ENCODE data around the gene RALGPS2.

The RALGPS2 gene

DNA sequence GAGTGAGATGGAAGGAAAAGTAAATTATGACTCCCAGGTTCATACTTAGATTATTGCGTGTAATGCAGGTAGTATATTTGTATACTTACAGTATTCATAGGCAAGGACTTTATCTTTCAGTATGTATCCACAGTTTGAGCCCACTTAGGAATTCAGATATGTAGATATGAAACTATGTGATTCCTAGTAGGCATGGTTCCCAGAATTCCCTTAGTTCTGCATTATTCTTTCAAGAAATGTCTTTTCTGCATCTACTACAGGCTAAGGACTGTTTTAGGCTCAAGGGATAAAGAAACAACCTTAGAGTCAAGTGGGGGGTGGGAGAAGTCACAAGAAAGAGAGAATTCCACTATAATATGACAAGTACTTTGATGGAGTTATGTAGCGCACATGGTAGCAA, 132.1 kb downstream of the RALGPS2 start:
- Histone ChIP-seq H3K4me1 (ENCODE audit: low read length) (no peaks in the 10 kb centered on the region), H3K36me3 (replicated peaks; ENCODE audit: low read depth, low read length) (no peaks in the 10 kb centered on the region), H2AFZ (ENCODE audit: low read depth, low read length) (no peak overlapping the region), H3K4me2 (ENCODE audit: low read length) (no peak overlapping the region), H3K4me3 (ENCODE audit: low read length) (no peak overlapping the region), H3K9me3 (ENCODE audit: insufficient read depth, low read length) (no peaks in the 10 kb centered on the region), H3K79me2 (ENCODE audit: low read length) (no peaks in the 10 kb centered on the region), H3K27ac (ENCODE audit: low read length) (no peak overlapping the region), H4K20me1 (ENCODE audit: insufficient read depth, low read length) (no peaks in the 10 kb centered on the region), H3K27me3 (ENCODE audit: low read depth, low read length) (no peaks in the 10 kb centered on the region), H3K9ac (ENCODE audit: low read length) (no peak overlapping the region)
- no peak for TF ChIP-seq EZH2phosphoT487 (IDR thresholded peaks at IDR 0.05; ENCODE audit: low read depth)
- TF ChIP-seq, protein P1, sequence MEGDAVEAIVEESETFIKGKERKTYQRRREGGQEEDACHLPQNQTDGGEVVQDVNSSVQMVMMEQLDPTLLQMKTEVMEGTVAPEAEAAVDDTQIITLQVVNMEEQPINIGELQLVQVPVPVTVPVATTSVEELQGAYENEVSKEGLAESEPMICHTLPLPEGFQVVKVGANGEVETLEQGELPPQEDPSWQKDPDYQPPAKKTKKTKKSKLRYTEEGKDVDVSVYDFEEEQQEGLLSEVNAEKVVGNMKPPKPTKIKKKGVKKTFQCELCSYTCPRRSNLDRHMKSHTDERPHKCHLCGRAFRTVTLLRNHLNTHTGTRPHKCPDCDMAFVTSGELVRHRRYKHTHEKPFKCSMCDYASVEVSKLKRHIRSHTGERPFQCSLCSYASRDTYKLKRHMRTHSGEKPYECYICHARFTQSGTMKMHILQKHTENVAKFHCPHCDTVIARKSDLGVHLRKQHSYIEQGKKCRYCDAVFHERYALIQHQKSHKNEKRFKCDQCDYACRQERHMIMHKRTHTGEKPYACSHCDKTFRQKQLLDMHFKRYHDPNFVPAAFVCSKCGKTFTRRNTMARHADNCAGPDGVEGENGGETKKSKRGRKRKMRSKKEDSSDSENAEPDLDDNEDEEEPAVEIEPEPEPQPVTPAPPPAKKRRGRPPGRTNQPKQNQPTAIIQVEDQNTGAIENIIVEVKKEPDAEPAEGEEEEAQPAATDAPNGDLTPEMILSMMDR (IDR thresholded peaks at IDR 0.05; ENCODE audit: low read depth, low read length): no peak

DNA sequence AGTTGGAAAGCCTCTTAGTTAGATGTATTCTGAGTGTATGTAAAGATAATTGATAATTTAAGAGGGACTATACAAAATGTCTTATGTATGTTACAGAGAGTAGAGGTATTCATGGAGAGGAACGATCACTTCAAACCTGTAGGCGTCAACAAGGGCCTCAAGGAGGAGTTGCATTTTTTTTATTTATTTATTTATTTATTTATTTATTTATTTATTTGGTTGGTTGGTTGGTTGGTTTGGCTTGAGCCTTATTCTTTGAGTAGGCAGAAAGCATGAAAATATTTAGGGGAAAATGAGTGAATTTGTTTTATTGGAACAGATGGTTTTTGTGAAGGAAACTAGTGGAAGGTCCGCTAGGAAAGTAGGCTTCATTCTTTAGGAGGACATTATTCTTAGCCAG, 137.4 kb downstream of the RALGPS2 start:
- H3K79me2 ChIP-seq (ENCODE audit: low read length): no peaks in the 10 kb centered on the region
- no peak overlapping the region for H3K4me2 ChIP-seq (ENCODE audit: low read length)
- H4K20me1 ChIP-seq (ENCODE audit: insufficient read depth, low read length): no peaks in the 10 kb centered on the region
- H3K27ac ChIP-seq (ENCODE audit: low read length): no peak overlapping the region
- H3K4me1 ChIP-seq (ENCODE audit: low read length): no peaks in the 10 kb centered on the region
- no peaks in the 10 kb centered on the region for H3K9me3 ChIP-seq (ENCODE audit: insufficient read depth, low read length)
- no peak overlapping the region for H2AFZ ChIP-seq (ENCODE audit: low read depth, low read length)
- no peak overlapping the region for H3K9ac ChIP-seq (ENCODE audit: low read length)
- TF ChIP-seq, protein P1 (IDR thresholded peaks at IDR 0.05; ENCODE audit: low read depth, low read length): no peak
- no peak for TF ChIP-seq EZH2phosphoT487 (IDR thresholded peaks at IDR 0.05; ENCODE audit: low read depth)
- H3K27me3 ChIP-seq (ENCODE audit: low read depth, low read length): no peaks in the 10 kb centered on the region
- no peaks in the 10 kb centered on the region for H3K36me3 ChIP-seq (replicated peaks; ENCODE audit: low read depth, low read length)
- no peak overlapping the region for H3K4me3 ChIP-seq (ENCODE audit: low read length)

DNA sequence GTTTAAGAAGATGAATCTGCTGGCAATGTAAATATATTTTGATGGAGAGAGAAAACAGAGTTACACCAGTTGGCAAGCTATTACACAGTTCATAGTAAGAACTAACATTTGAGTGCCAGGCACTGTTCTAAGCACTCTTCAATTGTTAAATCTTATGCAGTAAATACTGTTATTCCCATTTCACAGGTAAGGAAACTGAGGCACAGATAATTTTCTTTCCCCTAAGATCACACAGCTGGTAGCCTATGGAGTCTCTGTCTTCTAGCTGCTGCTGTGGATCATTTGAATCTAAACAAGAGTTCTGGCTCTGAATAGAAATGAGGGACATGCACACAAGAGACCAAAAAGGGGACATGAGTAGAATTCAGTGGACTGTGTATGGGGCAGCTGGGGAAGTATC, 137.8 kb downstream of the RALGPS2 start:
- no peak overlapping the region for H3K4me2 ChIP-seq (ENCODE audit: low read length)
- peaks cover 3% of the 10 kb centered on the region; the same call in 1 of the 2 replicates for H3K4me1 ChIP-seq (ENCODE audit: low read length)
- no peak overlapping the region for H3K4me3 ChIP-seq (ENCODE audit: low read length)
- TF ChIP-seq EZH2phosphoT487 (IDR thresholded peaks at IDR 0.05; ENCODE audit: low read depth): no peak
- TF ChIP-seq, protein P1 (IDR thresholded peaks at IDR 0.05; ENCODE audit: low read depth, low read length): no peak
- H3K79me2 ChIP-seq (ENCODE audit: low read length): no peaks in the 10 kb centered on the region
- H3K9me3 ChIP-seq (ENCODE audit: insufficient read depth, low read length): no peaks in the 10 kb centered on the region
- no peaks in the 10 kb centered on the region for H4K20me1 ChIP-seq (ENCODE audit: insufficient read depth, low read length)
- H3K9ac ChIP-seq (ENCODE audit: low read length): no peak overlapping the region
- no peak overlapping the region for H3K27ac ChIP-seq (ENCODE audit: low read length)
- H3K27me3 ChIP-seq (ENCODE audit: low read depth, low read length): no peaks in the 10 kb centered on the region
- no peaks in the 10 kb centered on the region for H3K36me3 ChIP-seq (replicated peaks; ENCODE audit: low read depth, low read length)
- H2AFZ ChIP-seq (ENCODE audit: low read depth, low read length): no peak overlapping the region

DNA sequence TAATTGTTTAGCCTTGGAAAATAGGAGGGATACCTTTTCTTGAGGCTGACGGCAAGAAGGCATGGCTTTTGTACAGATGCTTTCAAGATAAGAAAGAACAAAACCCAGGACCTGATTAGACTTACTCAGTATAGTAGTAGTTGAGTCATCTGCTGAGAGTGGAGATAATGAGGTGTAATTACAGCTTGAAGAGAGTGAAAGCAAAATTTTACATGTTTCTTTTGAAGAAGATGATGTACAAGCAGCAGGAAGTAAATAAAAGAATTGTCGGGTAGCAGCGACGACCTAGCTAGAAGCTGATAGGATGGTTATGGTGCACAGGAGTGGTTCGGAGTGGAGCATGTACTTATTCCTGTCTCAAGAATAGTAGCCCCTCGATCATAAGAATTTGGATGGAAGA, 139.3 kb downstream of the RALGPS2 start:
- no peak overlapping the region for H3K4me2 ChIP-seq (ENCODE audit: low read length)
- no peak for TF ChIP-seq EZH2phosphoT487 (IDR thresholded peaks at IDR 0.05; ENCODE audit: low read depth)
- TF ChIP-seq, protein P1 (IDR thresholded peaks at IDR 0.05; ENCODE audit: low read depth, low read length): no peak
- H3K4me3 ChIP-seq (ENCODE audit: low read length): no peak overlapping the region

More for the DNA sequence above, 139.3 kb downstream of the RALGPS2 start:
- Histone ChIP-seq H2AFZ (ENCODE audit: low read depth, low read length) (no peak overlapping the region), H3K27me3 (ENCODE audit: low read depth, low read length) (no peaks in the 10 kb centered on the region), H4K20me1 (ENCODE audit: insufficient read depth, low read length) (no peaks in the 10 kb centered on the region), H3K27ac (ENCODE audit: low read length) (no peak overlapping the region), H3K4me1 (ENCODE audit: low read length) (peaks cover 3% of the 10 kb centered on the region; the same call in 1 of the 2 replicates), H3K36me3 (replicated peaks; ENCODE audit: low read depth, low read length) (no peaks in the 10 kb centered on the region), H3K9me3 (ENCODE audit: insufficient read depth, low read length) (no peaks in the 10 kb centered on the region), H3K9ac (ENCODE audit: low read length) (no peak overlapping the region), H3K79me2 (ENCODE audit: low read length) (no peaks in the 10 kb centered on the region)

All from OCI-LY3 (cell line).